Coronary artery (tissue), 2 donors: Measurements from ENCODE around the gene OR13C8.

Experiments used
- DNase-seq: peaks from one replicate; pipeline ENCODE4 v3.0.0-alpha.2; 2017; ENCODE audit warnings: low spot score
- H3K27ac ChIP-seq, 2 donors: fragments of 200-600 bp; sonication (generic); one replicate each; pipeline ENCODE4 v1.5.1; 2016 to 2019
- H3K4me3 ChIP-seq: fragments of 200-600 bp; sonication (generic); 2 replicates; pipeline ENCODE4 v1.5.1; 2016; ENCODE audit warnings: mild to moderate bottlenecking, moderate library complexity
- CTCF ChIP-seq: fragments of 200-600 bp; sonication (generic); IDR thresholded peaks from one replicate; pipeline ENCODE4 v1.5.1; 2019; ENCODE audit warnings: antibody characterized with exemption

Gene OR13C8

GRCh38 chr9:104556830-104557634 is 11.9 kb upstream of the OR13C8 start:
- no peak for TF ChIP-seq CTCF
- H3K27ac ChIP-seq: no peak overlapping the region
- no peak overlapping the region for H3K4me3 ChIP-seq
- DNase-seq: no peak

- no peak for DNase-seq
- H3K27ac ChIP-seq: no peak overlapping the region
- H3K4me3 ChIP-seq: no peak overlapping the region
- no peak for TF ChIP-seq CTCF
These were observed 4.6 kb upstream of the OR13C8 start for GRCh38 chr9:104564358-104564757.

GRCh38 chr9:104572612-104573011 is 3.6 kb downstream of the OR13C8 start:
- H3K4me3 ChIP-seq: no peak overlapping the region
- no peak for DNase-seq
- no peak overlapping the region for H3K27ac ChIP-seq
- TF ChIP-seq CTCF: no peak

- no peak overlapping the region for H3K4me3 ChIP-seq
- no peak for DNase-seq
- TF ChIP-seq CTCF: no peak
- H3K27ac ChIP-seq: no peak overlapping the region
These were observed 6.5 kb downstream of the OR13C8 start for GRCh38 chr9:104575456-104575855.

- Histone ChIP-seq H3K4me3 (no peak overlapping the region), H3K27ac (no peak overlapping the region)
- TF ChIP-seq CTCF: no peak
- DNase-seq: no peak
These were observed 8.3 kb downstream of the OR13C8 start for GRCh38 chr9:104577263-104577662.

GRCh38 chr9:104580562-104580961 is 11.6 kb downstream of the OR13C8 start:
- no peak for TF ChIP-seq CTCF
- Histone ChIP-seq H3K27ac (no peak overlapping the region), H3K4me3 (no peak overlapping the region)
- DNase-seq: no peak

GRCh38 chr9:104586496-104587180 is 17.7 kb downstream of the OR13C8 start:
- no peak overlapping the region for H3K4me3 ChIP-seq
- DNase-seq: no peak
- no peak overlapping the region for H3K27ac ChIP-seq
- TF ChIP-seq CTCF: no peak
